Measurements from ENCODE around the gene KAZN. TPM values are rescaled to one million over a fixed set of nuclear protein-coding genes. Genes with fewer than 3 reads are reported as not detected.

The KAZN gene
- total and polyA plus RNA-seq, 2 of the 8 experiments (the other 6 are each of a cell fraction or from before 2014, with no cell fraction given): 3.7 to 11.8 TPM

GRCh38 chr1:15081102-15081501, 482.6 kb downstream of the KAZN start:
- Histone ChIP-seq H2BK20ac (ENCODE audit: low read length) (no peak overlapping the region), H3K27me3 (replicated peaks in 1 of 4; ENCODE audit: control insufficient read depth in 3 of 4, extremely low read depth in 1 of 4, insufficient read depth in 3 of 4, low read length in 3 of 4) (no peaks in the 10 kb centered on the region), H2BK120ac (replicated peaks; ENCODE audit: low read depth, low read length) (no peak overlapping the region), H3K36me3 (ENCODE audit: control insufficient read depth in 2 of 4, insufficient read depth in 4 of 4, low read length in 3 of 4) (no peaks in the 10 kb centered on the region), H3K23ac (ENCODE audit: insufficient read length) (no peak overlapping the region), H3K56ac (replicated peaks; ENCODE audit: insufficient read length, low read depth, low read length) (no peak overlapping the region), H2AK5ac (ENCODE audit: low read depth, low read length) (no peak overlapping the region), H3K4me2 (ENCODE audit: insufficient read depth in 1 of 2, low read depth in 2 of 2, low read length in 2 of 2) (no peak overlapping the region), H3K9ac (replicated peaks in 1 of 4; ENCODE audit: extremely low read depth in 1 of 4, low read depth in 3 of 4, low read length in 3 of 4) (no peak overlapping the region), H3K79me1 (ENCODE audit: low read depth, low read length) (no peaks in the 10 kb centered on the region; the same call in 1 of the 2 replicates), H2AFZ (ENCODE audit: low read length) (no peak overlapping the region), H2BK15ac (ENCODE audit: low read length) (no peak overlapping the region), H2BK12ac (ENCODE audit: low read depth, low read length) (no peak overlapping the region), H3K23me2 (ENCODE audit: low read depth, low read length) (no peaks in the 10 kb centered on the region; the same call in 1 of the 2 replicates), H3K27ac (ENCODE audit: low read depth, low read length) (no peak overlapping the region), H3K14ac (ENCODE audit: insufficient read length) (no peak overlapping the region), H3K18ac (ENCODE audit: extremely low read depth, low read length) (no peak overlapping the region; the same call in 1 of the 2 replicates), H4K20me1 (replicated peaks in 1 of 2; ENCODE audit: control insufficient read depth in 1 of 2, insufficient read depth in 2 of 2, low read length in 2 of 2) (no peaks in the 10 kb centered on the region), H3K4me3 (ENCODE audit: extremely low read depth in 1 of 4, insufficient read depth in 2 of 4, low read depth in 3 of 4, low read length in 4 of 4) (no peak overlapping the region), H3K4me1 (replicated peaks in 1 of 4; ENCODE audit: control insufficient read depth in 3 of 4, insufficient read depth in 4 of 4, low read length in 3 of 4) (no peaks in the 10 kb centered on the region), H4K5ac (ENCODE audit: insufficient read length, low read depth, low read length) (no peak overlapping the region), H3K79me2 (ENCODE audit: control insufficient read depth in 1 of 2, insufficient read depth in 2 of 2, low read length in 2 of 2) (no peaks in the 10 kb centered on the region), H4K91ac (replicated peaks; ENCODE audit: insufficient read length, low read length) (no peak overlapping the region), H3K4ac (replicated peaks; ENCODE audit: insufficient read length, low read depth, low read length) (no peak overlapping the region), H3K9me3 (ENCODE audit: insufficient read depth in 2 of 2, low read depth in 1 of 2, low read length in 1 of 2) (no peaks in the 10 kb centered on the region), H2BK5ac (ENCODE audit: low read depth, low read length) (no peak overlapping the region), H4K8ac (ENCODE audit: extremely low read depth, insufficient read depth, low read length) (no peak overlapping the region)
- FAIRE-seq (no peak), DNase-seq (ENCODE audit: low read depth in 1 of 2, low spot score in 2 of 2) (no peak)
- POLR2A ChIA-PET (ENCODE audit: partially characterized antibody): no interaction called here
- CTCF ChIA-PET (ENCODE audit: partially characterized antibody): interaction anchor here (1.2 to 2.3 kb wide), 3 partner anchors 13 to 19 kb away, joined by 4 to 10 read pairs (median 9); no protein-coding TSS in a partner anchor
- WGBS, 2 experiments (ENCODE audit: extremely low coverage in 1 of 2, insufficient coverage in 1 of 2, insufficient read length in 1 of 2, insufficient replicate concordance in 2 of 2, low coverage in 1 of 2, low lambda C conversion rate in 2 of 2, missing lambda C conversion rate in 1 of 2): 85% methylated on average over 8 of the region's 8 CpGs; no CpG with 5 or more reads in 1 of the 2 experiments
- TF ChIP-seq FOSL1 (IDR thresholded peaks at IDR 0.05; ENCODE audit: insufficient read depth, low read depth, low read length) (no peak), POU5F1 (IDR thresholded peaks at IDR 0.05; ENCODE audit: low read depth, low read length) (no peak), JUN (IDR thresholded peaks at IDR 0.05; ENCODE audit: low read depth, low read length) (no peak)
